ENCODE data around the gene XPC. TPM values are rescaled to one million over a fixed set of nuclear protein-coding genes. Genes with fewer than 3 reads are reported as not detected.

The XPC gene
- total RNA-seq, 2 donors from 2014 or later, result 33.0 to 40.0 TPM

DNA sequence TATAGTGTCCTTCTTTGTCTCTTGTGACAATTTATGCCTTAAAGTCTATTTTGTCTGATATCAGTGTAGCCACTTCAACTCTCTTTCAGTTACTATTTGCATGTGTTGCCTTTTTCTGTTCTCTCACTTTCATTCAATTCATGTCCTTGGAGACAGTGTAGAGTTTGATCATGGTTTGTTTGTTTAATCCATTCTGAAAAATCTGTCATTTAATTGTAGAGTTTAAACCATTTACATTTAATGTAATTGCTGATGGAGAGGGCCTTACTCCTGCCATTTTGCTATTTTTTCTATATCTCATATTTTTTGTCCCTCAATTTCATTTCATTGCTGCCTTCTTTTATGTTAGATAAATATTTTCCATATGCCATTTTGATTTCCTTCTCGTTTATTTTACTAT is 42.5 kb upstream of the XPC start:
- Mint-ChIP-seq H3K4me1 (no peaks in the 10 kb centered on the region), H3K27me3 (ENCODE audit: insufficient read depth) (peaks cover 48% of the 10 kb centered on the region), H3K27ac (no peak overlapping the region), H3K9me3 (peaks cover 45% of the 10 kb centered on the region), H3K4me3 (no peak overlapping the region), H3K36me3 (ENCODE audit: low read depth) (no peaks in the 10 kb centered on the region)
- no peak overlapping the region for H3K9ac ChIP-seq (ENCODE audit: extremely low read depth, low read length, poor library complexity, severe bottlenecking)
- peaks cover 32% of the 10 kb centered on the region for H3K27me3 ChIP-seq (ENCODE audit: control insufficient read depth, insufficient read depth, low read length, poor library complexity, severe bottlenecking)
- no peak overlapping the region for H3K27ac ChIP-seq (ENCODE audit: low read depth, low read length)
- H3K4me3 ChIP-seq (ENCODE audit: low read length), result no peak overlapping the region
- DNase-seq, result no peak
- H3K36me3 ChIP-seq (ENCODE audit: control insufficient read depth, insufficient read depth, low read length), result no peaks in the 10 kb centered on the region
- TF ChIP-seq, protein P1, sequence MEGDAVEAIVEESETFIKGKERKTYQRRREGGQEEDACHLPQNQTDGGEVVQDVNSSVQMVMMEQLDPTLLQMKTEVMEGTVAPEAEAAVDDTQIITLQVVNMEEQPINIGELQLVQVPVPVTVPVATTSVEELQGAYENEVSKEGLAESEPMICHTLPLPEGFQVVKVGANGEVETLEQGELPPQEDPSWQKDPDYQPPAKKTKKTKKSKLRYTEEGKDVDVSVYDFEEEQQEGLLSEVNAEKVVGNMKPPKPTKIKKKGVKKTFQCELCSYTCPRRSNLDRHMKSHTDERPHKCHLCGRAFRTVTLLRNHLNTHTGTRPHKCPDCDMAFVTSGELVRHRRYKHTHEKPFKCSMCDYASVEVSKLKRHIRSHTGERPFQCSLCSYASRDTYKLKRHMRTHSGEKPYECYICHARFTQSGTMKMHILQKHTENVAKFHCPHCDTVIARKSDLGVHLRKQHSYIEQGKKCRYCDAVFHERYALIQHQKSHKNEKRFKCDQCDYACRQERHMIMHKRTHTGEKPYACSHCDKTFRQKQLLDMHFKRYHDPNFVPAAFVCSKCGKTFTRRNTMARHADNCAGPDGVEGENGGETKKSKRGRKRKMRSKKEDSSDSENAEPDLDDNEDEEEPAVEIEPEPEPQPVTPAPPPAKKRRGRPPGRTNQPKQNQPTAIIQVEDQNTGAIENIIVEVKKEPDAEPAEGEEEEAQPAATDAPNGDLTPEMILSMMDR (conservative IDR thresholded peaks at IDR 0.05), result no peak
- H3K4me1 ChIP-seq (ENCODE audit: control insufficient read depth, insufficient read depth, low read length), result no peaks in the 10 kb centered on the region
- no CpG with 5 or more reads among the region's 1 CpG for WGBS, 2 experiments (ENCODE audit: insufficient coverage in 1 of 2, insufficient read length in 1 of 2)
- peaks cover 29% of the 10 kb centered on the region for H3K9me3 ChIP-seq (ENCODE audit: control insufficient read depth, low read length)

DNA sequence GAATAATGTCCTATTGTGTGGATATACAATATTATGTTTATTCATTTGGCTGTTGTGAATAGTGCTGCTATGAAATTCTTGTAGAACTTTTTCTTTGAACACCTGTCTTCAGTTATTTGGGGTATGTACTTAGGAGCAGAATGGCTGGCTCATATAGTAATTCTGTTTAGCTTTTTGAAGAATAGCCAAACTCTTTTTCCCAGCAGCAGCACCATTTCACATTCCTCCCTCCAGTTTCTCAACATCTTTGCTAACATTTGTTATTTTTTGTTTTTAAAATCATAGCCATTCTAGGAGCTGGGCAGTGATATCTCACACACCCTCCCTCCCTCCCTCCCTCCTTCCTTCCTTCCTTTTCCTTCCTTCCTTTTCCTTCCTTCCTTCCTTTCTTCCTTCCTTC is 40.0 kb upstream of the XPC start:
- no peak for DNase-seq
- Histone ChIP-seq H3K4me3 (ENCODE audit: low read length) (no peak overlapping the region), H3K9me3 (ENCODE audit: control insufficient read depth, low read length) (peaks cover 29% of the 10 kb centered on the region), H3K36me3 (ENCODE audit: control insufficient read depth, insufficient read depth, low read length) (no peaks in the 10 kb centered on the region), H3K27me3 (ENCODE audit: control insufficient read depth, insufficient read depth, low read length, poor library complexity, severe bottlenecking) (peaks cover 17% of the 10 kb centered on the region), H3K4me1 (ENCODE audit: control insufficient read depth, insufficient read depth, low read length) (no peaks in the 10 kb centered on the region), H3K27ac (ENCODE audit: low read depth, low read length) (no peak overlapping the region), H3K9ac (ENCODE audit: extremely low read depth, low read length, poor library complexity, severe bottlenecking) (no peak overlapping the region)
- Mint-ChIP-seq H3K4me3 (no peak overlapping the region), H3K27me3 (ENCODE audit: insufficient read depth) (peaks cover 30% of the 10 kb centered on the region), H3K27ac (no peak overlapping the region), H3K9me3 (peaks cover 45% of the 10 kb centered on the region), H3K4me1 (no peaks in the 10 kb centered on the region), H3K36me3 (ENCODE audit: low read depth) (no peaks in the 10 kb centered on the region)
- TF ChIP-seq, protein P1 (conservative IDR thresholded peaks at IDR 0.05), result no peak

DNA sequence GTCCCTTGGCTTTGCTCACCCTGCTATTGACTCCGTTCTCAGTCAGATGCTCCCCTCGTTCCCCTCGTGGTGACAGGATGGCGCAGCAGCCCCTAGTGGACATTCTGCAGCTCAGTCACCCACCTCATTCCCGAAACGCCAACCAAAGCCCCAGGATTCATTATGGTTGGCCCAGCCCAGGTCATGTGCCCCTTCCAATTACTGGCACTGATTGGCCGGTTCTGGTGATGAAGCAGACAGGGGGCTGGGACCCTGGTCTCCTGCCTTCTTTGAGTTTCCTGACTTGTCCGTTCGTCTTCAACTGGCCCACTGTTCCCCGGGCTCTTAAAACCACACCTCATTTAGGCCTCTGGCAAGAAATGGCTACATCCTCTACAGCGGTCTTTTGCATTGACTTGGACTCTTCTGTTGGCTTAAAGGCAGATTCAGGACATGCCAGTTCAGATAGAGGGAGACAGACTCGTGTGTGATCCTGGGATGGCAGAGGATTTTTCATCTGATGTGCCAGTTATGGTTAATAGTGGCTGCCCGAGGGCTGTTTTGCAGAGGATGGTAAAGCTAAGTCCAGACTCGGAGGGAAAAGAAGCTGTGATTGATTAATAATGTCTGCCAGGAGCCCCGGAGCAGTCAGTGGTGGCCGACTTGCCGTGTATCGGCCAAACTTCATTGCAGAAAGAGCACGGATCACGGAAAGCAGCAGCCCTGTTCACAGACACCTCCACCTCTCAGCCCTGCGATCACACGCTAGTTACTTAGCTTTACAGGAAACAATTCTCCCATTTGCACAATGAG is 38.1 kb upstream of the XPC start:
- TF ChIP-seq, protein P1 (conservative IDR thresholded peaks at IDR 0.05), result peak; percentile 89
- H3K36me3 ChIP-seq (ENCODE audit: control insufficient read depth, insufficient read depth, low read length), result no peaks in the 10 kb centered on the region
- peaks cover 9% of the 10 kb centered on the region for H3K27me3 ChIP-seq (ENCODE audit: control insufficient read depth, insufficient read depth, low read length, poor library complexity, severe bottlenecking)
- no peak overlapping the region for H3K4me3 ChIP-seq (ENCODE audit: low read length)
- H3K27ac ChIP-seq (ENCODE audit: low read depth, low read length), result no peak overlapping the region
- Mint-ChIP-seq H3K27ac (peak overlapping the region; percentile 80), H3K36me3 (ENCODE audit: low read depth) (no peaks in the 10 kb centered on the region), H3K9me3 (peaks cover 31% of the 10 kb centered on the region), H3K27me3 (ENCODE audit: insufficient read depth) (peaks cover 21% of the 10 kb centered on the region), H3K4me3 (peak overlapping the region; percentile 60), H3K4me1 (no peaks in the 10 kb centered on the region)
- WGBS, 2 experiments (ENCODE audit: insufficient coverage in 1 of 2, insufficient read length in 1 of 2), result 67 to 79% methylated on average over 15 to 22 of the region's 22 CpGs
- no peaks in the 10 kb centered on the region for H3K4me1 ChIP-seq (ENCODE audit: control insufficient read depth, insufficient read depth, low read length)
- no peak overlapping the region for H3K9ac ChIP-seq (ENCODE audit: extremely low read depth, low read length, poor library complexity, severe bottlenecking)
- DNase-seq, result peak; percentile 95
- H3K9me3 ChIP-seq (ENCODE audit: control insufficient read depth, low read length), result peaks cover 23% of the 10 kb centered on the region

Data from endodermal cell (in vitro differentiated cells).